GM19463 (cell line): ENCODE measurements around the gene NRXN3.

Source experiments
- ATAC-seq: cut with Tn5 transposase; IDR thresholded peaks from one replicate; pipeline ENCODE4 v1.9.1; 2021; ENCODE audit warnings: mild to moderate bottlenecking, moderate library complexity; ENCODE audit not compliant: unreplicated experiment

NRXN3 gene

GRCh38 chr14:79630288-79630960 is 1460.3 kb downstream of the NRXN3 start:
- ATAC-seq: no peak

- no peak for ATAC-seq
These were observed 1461.1 kb downstream of the NRXN3 start for GRCh38 chr14:79631276-79631675.

- ATAC-seq: no peak
These were observed 1468.6 kb downstream of the NRXN3 start for GRCh38 chr14:79638672-79639266.

GRCh38 chr14:79639613-79640012 is 1469.4 kb downstream of the NRXN3 start:
- no peak for ATAC-seq

GRCh38 chr14:79641371-79641770 is 1471.2 kb downstream of the NRXN3 start:
- ATAC-seq: no peak

GRCh38 chr14:79643132-79643531 is 1473.0 kb downstream of the NRXN3 start:
- no peak for ATAC-seq

GRCh38 chr14:79645753-79646362 is 1475.7 kb downstream of the NRXN3 start:
- ATAC-seq: no peak

GRCh38 chr14:79649856-79650255 is 1479.7 kb downstream of the NRXN3 start:
- no peak for ATAC-seq

- no peak for ATAC-seq
These were observed 1482.5 kb downstream of the NRXN3 start for GRCh38 chr14:79652513-79653307.

GRCh38 chr14:79656056-79656455 is 1485.9 kb downstream of the NRXN3 start:
- ATAC-seq: no peak

- ATAC-seq: no peak
These were observed 1486.3 kb downstream of the NRXN3 start for GRCh38 chr14:79656496-79656895.

GRCh38 chr14:79658221-79658620 is 1488.0 kb downstream of the NRXN3 start:
- ATAC-seq: no peak

GRCh38 chr14:79658769-79659168 is 1488.6 kb downstream of the NRXN3 start:
- no peak for ATAC-seq

GRCh38 chr14:79660053-79660939 is 1490.1 kb downstream of the NRXN3 start:
- ATAC-seq: no peak

- no peak for ATAC-seq
These were observed 1491.6 kb downstream of the NRXN3 start for GRCh38 chr14:79661752-79662151.

- no peak for ATAC-seq
These were observed 1493.3 kb downstream of the NRXN3 start for GRCh38 chr14:79663453-79663852.

- no peak for ATAC-seq
These were observed 1495.4 kb downstream of the NRXN3 start for GRCh38 chr14:79665556-79665955.

- no peak for ATAC-seq
These were observed 1498.8 kb downstream of the NRXN3 start for GRCh38 chr14:79668951-79669350.

GRCh38 chr14:79670811-79671210 is 1500.6 kb downstream of the NRXN3 start:
- no peak for ATAC-seq

- ATAC-seq: no peak
These were observed 1509.9 kb downstream of the NRXN3 start for GRCh38 chr14:79680087-79680486.

GRCh38 chr14:79686196-79686595 is 1516.0 kb downstream of the NRXN3 start:
- no peak for ATAC-seq
